ENCODE measurements around the gene RBM15.

Gene RBM15

DNA sequence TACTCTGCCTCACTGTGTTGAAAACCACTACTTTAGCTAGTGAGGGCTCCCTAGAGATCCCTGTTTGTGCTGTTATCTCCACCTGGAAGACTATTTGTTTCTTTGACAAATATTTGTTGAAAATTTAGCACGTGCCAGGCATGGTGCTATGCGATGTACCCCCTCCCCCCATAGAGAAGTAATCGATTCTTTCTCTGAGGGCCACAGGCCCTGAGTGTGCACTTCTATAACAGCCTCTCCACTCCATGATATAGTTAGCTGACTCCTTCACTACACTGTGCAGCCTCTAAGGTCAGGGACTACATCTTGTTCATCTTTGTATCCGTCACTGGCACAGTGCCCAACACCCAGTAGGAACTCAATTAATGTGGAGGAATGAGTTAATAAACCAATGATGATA lies 17.3 kb upstream of the RBM15 start:
- DNase-seq (ENCODE audit: low read depth), result no peak

GRCh38 chr1:110324667-110325066 lies 14.5 kb upstream of the RBM15 start:
- DNase-seq (ENCODE audit: low read depth), result no peak

DNA sequence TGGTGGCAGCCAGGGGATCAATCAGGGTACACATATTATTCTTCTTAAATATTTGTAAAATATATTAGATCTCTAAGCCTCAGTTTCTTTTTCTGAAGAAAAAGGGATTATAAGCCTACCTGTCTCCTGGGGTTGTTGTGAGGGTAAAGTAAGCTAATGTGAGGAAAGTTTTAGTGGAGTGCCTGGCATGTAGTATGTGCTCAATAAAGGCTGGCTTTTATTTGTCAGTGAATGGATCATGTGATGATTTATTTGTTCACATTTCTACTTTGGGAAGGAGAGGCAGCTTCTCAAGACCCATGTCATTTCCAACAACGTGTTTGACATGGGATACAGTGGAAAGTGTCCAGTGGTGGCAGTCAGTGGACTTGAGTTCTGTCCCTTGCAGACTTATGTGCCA lies 12.4 kb upstream of the RBM15 start:
- no peak for DNase-seq (ENCODE audit: low read depth)

DNA sequence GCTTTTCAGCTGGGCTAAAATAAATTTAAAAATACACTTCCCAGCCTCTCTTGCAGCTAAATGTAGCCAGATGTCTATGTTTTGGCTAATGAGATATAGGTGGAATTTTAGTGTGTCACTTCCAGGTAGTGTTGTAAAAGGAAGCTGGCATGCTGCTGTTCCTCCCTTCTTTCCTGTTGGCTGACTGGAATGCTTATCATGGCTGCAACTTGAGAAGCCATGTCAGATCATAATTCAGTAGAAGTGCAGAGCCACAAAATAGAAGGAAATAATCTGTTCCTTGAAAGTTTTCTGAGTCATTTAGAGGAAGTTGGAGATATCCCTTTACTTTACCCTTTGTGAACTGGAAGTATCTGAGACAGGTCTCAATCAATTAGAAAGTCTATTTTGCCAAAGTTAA lies 10.9 kb upstream of the RBM15 start:
- no peak for DNase-seq (ENCODE audit: low read depth)

- DNase-seq (ENCODE audit: low read depth), result no peak
These were observed 10.5 kb upstream of the RBM15 start for GRCh38 chr1:110328700-110329099.

DNA sequence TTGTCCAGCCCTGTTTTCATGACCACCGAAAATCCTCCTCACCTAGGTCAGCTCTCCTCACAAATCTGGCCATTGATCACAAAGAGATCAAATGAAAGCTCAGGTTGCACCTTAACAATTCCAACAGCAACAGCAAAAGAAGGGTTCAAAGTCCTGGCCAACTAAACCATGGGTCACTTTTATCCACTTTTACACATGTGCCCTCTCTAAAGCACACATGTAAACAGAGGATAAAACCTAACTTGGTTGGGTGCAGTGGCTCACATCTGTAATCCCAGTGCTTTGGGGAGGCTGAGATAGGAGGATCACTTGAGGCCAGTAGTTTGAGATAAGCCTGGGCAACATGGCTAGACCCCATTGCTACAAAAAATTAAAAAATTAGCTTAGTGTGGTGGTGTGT lies 3.9 kb upstream of the RBM15 start:
- no peak for DNase-seq (ENCODE audit: low read depth)

- no peak for DNase-seq (ENCODE audit: low read depth)
These were observed 2.7 kb upstream of the RBM15 start for GRCh38 chr1:110336300-110337039.

- peak; percentile 5 for DNase-seq (ENCODE audit: low read depth)
These were observed 1.4 kb upstream of the RBM15 start for GRCh38 chr1:110337704-110338308.

DNA sequence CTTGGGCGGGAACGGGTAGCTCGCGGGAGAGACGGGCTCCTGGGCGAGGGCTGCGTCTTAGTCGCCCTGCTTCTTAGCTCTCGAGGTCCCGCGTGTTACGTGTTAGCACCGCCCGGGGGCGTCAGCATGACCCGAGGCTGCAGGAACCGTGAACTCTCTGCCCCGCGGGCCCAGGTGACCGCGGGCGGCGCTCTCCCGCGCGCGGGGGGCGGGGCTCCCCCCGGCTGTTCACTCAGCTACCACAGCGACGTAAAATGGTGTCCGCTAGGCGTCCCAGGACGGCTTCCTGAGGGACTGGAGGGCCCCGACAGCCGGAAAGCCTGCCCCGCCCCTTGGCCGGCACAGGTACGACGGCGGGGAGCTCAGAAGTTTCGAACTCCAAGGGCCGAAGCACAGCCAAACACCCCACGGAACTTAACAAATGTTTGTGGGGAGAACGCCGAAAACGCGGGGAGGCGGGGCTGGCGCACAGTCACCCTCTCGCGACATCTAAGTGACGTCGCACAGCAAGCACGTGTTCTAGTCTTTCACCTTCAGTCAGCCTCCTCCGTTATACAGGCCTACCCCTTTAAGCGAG lies 780 bp upstream of the RBM15 start:
- DNase-seq (ENCODE audit: low read depth), result peak; percentile 94

GRCh38 chr1:110339407-110340206 lies 430 bp downstream of the RBM15 start:
- peak; percentile 45 for DNase-seq (ENCODE audit: low read depth)

DNA sequence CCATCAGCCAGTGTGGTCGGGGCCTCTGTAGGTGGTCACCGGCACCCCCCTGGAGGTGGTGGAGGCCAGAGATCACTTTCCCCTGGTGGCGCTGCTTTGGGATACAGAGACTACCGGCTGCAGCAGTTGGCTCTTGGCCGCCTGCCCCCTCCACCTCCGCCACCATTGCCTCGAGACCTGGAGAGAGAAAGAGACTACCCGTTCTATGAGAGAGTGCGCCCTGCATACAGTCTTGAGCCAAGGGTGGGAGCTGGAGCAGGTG lies 961 bp downstream of the RBM15 start:
- no peak for DNase-seq (ENCODE audit: low read depth)

GRCh38 chr1:110341146-110341871 lies 2.1 kb downstream of the RBM15 start:
- no peak for DNase-seq (ENCODE audit: low read depth)

DNA sequence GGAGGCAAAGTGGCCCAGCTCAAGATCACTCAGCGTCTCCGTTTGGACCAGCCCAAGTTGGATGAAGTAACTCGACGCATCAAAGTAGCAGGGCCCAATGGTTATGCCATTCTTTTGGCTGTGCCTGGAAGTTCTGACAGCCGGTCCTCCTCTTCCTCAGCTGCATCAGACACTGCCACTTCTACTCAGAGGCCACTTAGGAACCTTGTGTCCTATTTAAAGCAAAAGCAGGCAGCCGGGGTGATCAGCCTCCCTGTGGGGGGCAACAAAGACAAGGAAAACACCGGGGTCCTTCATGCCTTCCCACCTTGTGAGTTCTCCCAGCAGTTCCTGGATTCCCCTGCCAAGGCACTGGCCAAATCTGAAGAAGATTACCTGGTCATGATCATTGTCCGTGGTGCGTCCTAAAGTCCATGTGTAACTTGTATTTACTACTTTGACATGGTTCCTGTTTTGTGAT lies 2.7 kb downstream of the RBM15 start:
- DNase-seq (ENCODE audit: low read depth), result no peak

- no peak for DNase-seq (ENCODE audit: low read depth)
These were observed 4.1 kb downstream of the RBM15 start for GRCh38 chr1:110343249-110343648.

GRCh38 chr1:110344152-110344551 lies 5.0 kb downstream of the RBM15 start:
- DNase-seq (ENCODE audit: low read depth), result no peak

DNA sequence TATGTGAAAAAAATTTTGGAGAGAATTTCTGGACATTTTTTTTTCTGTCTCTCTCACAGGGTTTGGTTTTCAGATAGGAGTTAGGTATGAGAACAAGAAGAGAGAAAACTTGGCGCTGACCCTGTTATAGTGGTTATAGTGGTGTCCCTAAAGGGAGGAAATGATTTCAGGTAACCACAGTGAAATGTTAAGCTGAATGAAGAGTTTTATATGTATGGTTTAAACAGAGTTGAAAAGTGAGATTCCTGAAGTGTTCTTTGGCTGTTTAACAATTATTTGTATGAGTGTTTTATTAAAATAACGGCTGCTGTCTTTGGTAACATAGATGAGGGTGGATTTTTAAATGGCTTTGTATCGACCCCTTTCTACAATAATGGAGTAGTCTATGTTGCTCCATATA lies 6.3 kb downstream of the RBM15 start:
- DNase-seq (ENCODE audit: low read depth), result no peak

DNA sequence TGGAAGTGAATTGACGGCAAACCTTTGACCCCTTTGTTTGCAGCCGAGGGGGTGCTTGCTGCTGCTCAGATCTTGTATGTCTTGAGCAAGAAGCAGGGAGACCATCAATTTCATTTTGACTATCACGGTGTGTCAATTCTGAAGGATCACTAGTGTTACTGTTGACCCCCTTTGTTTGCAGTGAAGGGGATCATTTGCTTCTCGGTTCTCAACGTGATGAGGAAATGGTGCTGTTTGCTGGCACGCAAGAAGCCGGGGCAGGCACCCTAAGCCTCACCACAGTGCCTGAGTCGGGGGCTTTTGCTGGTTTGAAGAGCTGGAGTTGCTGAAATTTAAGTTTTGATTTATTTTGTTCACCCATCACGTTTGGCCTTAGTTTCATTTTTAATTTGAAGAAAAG lies 7.5 kb downstream of the RBM15 start:
- DNase-seq (ENCODE audit: low read depth), result no peak

- no peak for DNase-seq (ENCODE audit: low read depth)
These were observed 8.2 kb downstream of the RBM15 start for GRCh38 chr1:110347182-110347893.

- DNase-seq (ENCODE audit: low read depth), result no peak
These were observed 8.9 kb downstream of the RBM15 start for GRCh38 chr1:110348050-110348449.

DNA sequence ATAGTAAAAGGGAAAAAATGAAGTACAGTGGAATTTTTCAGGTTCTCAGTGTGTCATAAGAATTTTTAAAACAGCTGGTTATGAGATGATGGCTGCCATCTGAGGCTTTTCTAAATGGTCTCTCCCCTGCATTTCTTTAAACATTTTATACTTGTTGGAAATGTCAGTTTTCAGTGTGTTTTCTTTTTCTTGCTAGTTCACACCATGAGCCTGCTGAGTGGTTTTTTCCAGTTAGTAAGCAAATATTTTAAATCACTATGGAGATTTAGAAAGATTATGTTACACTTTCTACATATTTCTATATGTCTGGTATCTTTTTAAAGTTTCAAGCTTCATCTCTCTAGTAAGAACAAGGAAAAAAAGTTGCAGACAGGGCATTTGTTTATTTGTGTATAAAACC lies 9.6 kb downstream of the RBM15 start:
- no peak for DNase-seq (ENCODE audit: low read depth)

DNA sequence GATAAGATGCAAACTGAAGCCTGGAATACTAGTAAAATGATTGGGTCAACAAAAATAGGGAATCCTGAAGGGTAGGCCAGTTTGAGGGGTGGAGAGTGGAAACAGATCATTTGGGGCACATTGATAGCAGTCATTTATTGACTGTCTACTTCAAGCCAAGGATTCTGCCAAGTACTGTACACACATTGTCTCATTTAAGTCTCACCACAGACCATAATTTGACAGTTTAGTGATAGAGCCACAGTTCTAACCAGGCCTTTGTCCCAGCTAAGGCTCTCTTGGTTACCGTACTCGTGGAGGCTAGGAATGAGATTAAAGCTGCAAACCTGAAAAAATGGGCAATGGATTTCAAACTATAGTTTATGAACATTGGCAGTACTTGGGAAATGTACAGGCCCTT lies 11.2 kb downstream of the RBM15 start:
- DNase-seq (ENCODE audit: low read depth), result no peak

- DNase-seq (ENCODE audit: low read depth), result no peak
These were observed 16.1 kb downstream of the RBM15 start for GRCh38 chr1:110355321-110355720.
